ENCODE measurements around the gene SYTL3.

GRCh38 chr6:158605266-158605878 is 44.5 kb upstream of the SYTL3 start:
- TF ChIP-seq, protein P1, sequence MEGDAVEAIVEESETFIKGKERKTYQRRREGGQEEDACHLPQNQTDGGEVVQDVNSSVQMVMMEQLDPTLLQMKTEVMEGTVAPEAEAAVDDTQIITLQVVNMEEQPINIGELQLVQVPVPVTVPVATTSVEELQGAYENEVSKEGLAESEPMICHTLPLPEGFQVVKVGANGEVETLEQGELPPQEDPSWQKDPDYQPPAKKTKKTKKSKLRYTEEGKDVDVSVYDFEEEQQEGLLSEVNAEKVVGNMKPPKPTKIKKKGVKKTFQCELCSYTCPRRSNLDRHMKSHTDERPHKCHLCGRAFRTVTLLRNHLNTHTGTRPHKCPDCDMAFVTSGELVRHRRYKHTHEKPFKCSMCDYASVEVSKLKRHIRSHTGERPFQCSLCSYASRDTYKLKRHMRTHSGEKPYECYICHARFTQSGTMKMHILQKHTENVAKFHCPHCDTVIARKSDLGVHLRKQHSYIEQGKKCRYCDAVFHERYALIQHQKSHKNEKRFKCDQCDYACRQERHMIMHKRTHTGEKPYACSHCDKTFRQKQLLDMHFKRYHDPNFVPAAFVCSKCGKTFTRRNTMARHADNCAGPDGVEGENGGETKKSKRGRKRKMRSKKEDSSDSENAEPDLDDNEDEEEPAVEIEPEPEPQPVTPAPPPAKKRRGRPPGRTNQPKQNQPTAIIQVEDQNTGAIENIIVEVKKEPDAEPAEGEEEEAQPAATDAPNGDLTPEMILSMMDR (IDR thresholded peaks at IDR 0.05): peak; percentile 58 to 81 (median 70)
- no peak for TF ChIP-seq POLR2A (IDR thresholded peaks at IDR 0.05)
